ENCODE results near the gene PRAME. TPM values are rescaled to one million over a fixed set of nuclear protein-coding genes. Genes with fewer than 3 reads are reported as not detected.

The PRAME gene
- total and polyA plus RNA-seq, 2 of the 13 experiments (the other 11 are each of a cell fraction or from before 2014, with no cell fraction given): 0.11 to 0.83 TPM

GRCh38 chr22:22520020-22520656 is 38.9 kb downstream of the PRAME start, which contains the start of gene ZNF280A (continued):
- TF ChIP-seq ZNF121 (CRISPR knock-in tag; IDR thresholded peaks at IDR 0.05): no peak
- TF ChIP-seq LBX2 (CRISPR knock-in tag; IDR thresholded peaks at IDR 0.05; ENCODE audit: borderline replicate concordance): no peak
- no peak for TF ChIP-seq ZC3H13 (CRISPR knock-in tag; IDR thresholded peaks at IDR 0.05)
- no peak for TF ChIP-seq SKI (IDR thresholded peaks at IDR 0.05; ENCODE audit: partially characterized antibody)
- TF ChIP-seq PAF1 (CRISPR knock-in tag; IDR thresholded peaks at IDR 0.05): no peak
- no peak for TF ChIP-seq SRF (IDR thresholded peaks at IDR 0.05; ENCODE audit: low read depth, low read length)
- no peak for TF ChIP-seq ZNF660 (CRISPR knock-in tag; IDR thresholded peaks at IDR 0.05; ENCODE audit: borderline replicate concordance, low read depth)
- TF ChIP-seq ZNF879 (CRISPR knock-in tag; IDR thresholded peaks at IDR 0.05): no peak
- TF ChIP-seq SP4 (CRISPR knock-in tag; IDR thresholded peaks at IDR 0.05): peak; percentile 40; the same call in 1 of the 2 replicates
- TF ChIP-seq GATAD1 (CRISPR knock-in tag; IDR thresholded peaks at IDR 0.05): no peak
- no peak for TF ChIP-seq ZNF367 (CRISPR knock-in tag; IDR thresholded peaks at IDR 0.05; ENCODE audit: borderline replicate concordance)
- TF ChIP-seq USF2 (IDR thresholded peaks at IDR 0.05; ENCODE audit: low read depth, low read length): peak; percentile 93
- TF ChIP-seq USF2 (CRISPR knock-in tag; IDR thresholded peaks at IDR 0.05; ENCODE audit: borderline replicate concordance): peak; percentile 95; the same call in 1 of the 2 replicates
- no peak for TF ChIP-seq TSC22D2 (CRISPR knock-in tag; IDR thresholded peaks at IDR 0.05; ENCODE audit: borderline replicate concordance)
- TF ChIP-seq DNMT1 (CRISPR knock-in tag; IDR thresholded peaks at IDR 0.05): no peak
- TF ChIP-seq ZNF577 (CRISPR knock-in tag; IDR thresholded peaks at IDR 0.05; ENCODE audit: borderline replicate concordance, low read depth): no peak
- peak; percentile 31; the same call in 1 of the 2 replicates for TF ChIP-seq SALL1 (CRISPR knock-in tag; IDR thresholded peaks at IDR 0.05)
- no peak for TF ChIP-seq ZNF883 (CRISPR knock-in tag; IDR thresholded peaks at IDR 0.05; ENCODE audit: not compliant biosample characterization)
- TF ChIP-seq CEBPG (CRISPR knock-in tag; IDR thresholded peaks at IDR 0.05): peak; percentile 97
- no peak for TF ChIP-seq NR2F2 (IDR thresholded peaks at IDR 0.05; ENCODE audit: borderline replicate concordance, low read depth)
- TF ChIP-seq ZNF296 (CRISPR knock-in tag; conservative IDR thresholded peaks at IDR 0.05): no peak
- no peak for TF ChIP-seq DNMT3B (CRISPR knock-in tag; conservative IDR thresholded peaks at IDR 0.05)
- no peak for TF ChIP-seq JUND (CRISPR knock-in tag; IDR thresholded peaks at IDR 0.05)
- TF ChIP-seq SMARCE1 (IDR thresholded peaks at IDR 0.05; ENCODE audit: borderline replicate concordance): no peak
- no peak for TF ChIP-seq SMAD9 (CRISPR knock-in tag; IDR thresholded peaks at IDR 0.05)
- TF ChIP-seq ZBED4 (CRISPR knock-in tag; IDR thresholded peaks at IDR 0.05; ENCODE audit: borderline replicate concordance): no peak

Data from HepG2 (cell line).